Karpas-422 (cell line): ENCODE measurements around the gene ANTXR1. TPM values are rescaled to one million over a fixed set of nuclear protein-coding genes. Genes with fewer than 3 reads are reported as not detected.

Experiments used
- DNase-seq: peaks from one replicate; pipeline ENCODE4 v3.0.0-alpha.2; 2015
- H2AFZ ChIP-seq: fragments of 200-600 bp; sonication (generic); 2 replicates; pipeline ENCODE4 v1.6.1; 2014; ENCODE audit warnings: antibody characterized with exemption, low read length, mixed read lengths
- H3K27ac ChIP-seq: fragments of 200-600 bp; sonication (generic); 2 replicates; pipeline ENCODE4 v1.5.1; 2014; ENCODE audit warnings: mild to moderate bottlenecking, low read length, moderate library complexity
- H3K27me3 ChIP-seq: fragments of 200-600 bp; sonication (generic); 2 replicates; pipeline ENCODE4 v1.6.1; 2014; ENCODE audit warnings: low read length, mixed read lengths
- H3K36me3 ChIP-seq: fragments of 200-600 bp; sonication (generic); 2 replicates; pipeline ENCODE4 v1.6.1; 2014; ENCODE audit warnings: low read length, mixed read lengths; ENCODE audit not compliant: insufficient read depth
- H3K4me1 ChIP-seq: fragments of 200-600 bp; sonication (generic); 2 replicates; pipeline ENCODE4 v1.6.1; 2014; ENCODE audit warnings: mild to moderate bottlenecking, low read length, mixed read lengths
- H3K4me2 ChIP-seq: fragments of 200-600 bp; sonication (generic); 2 replicates; pipeline ENCODE4 v1.6.1; 2014; ENCODE audit warnings: low read length, low read depth, mild to moderate bottlenecking; ENCODE audit not compliant: poor library complexity, severe bottlenecking
- H3K4me3 ChIP-seq: fragments of 200-600 bp; sonication (generic); 2 replicates; pipeline ENCODE4 v1.5.1; 2014; ENCODE audit warnings: mild to moderate bottlenecking, antibody characterized with exemption, low read length, mixed read lengths
- H3K79me2 ChIP-seq: fragments of 200-600 bp; sonication (generic); 2 replicates; pipeline ENCODE4 v1.6.1; 2014; ENCODE audit warnings: mild to moderate bottlenecking, low read length, mixed read lengths
- H3K9ac ChIP-seq: fragments of 200-600 bp; sonication (generic); 2 replicates; pipeline ENCODE4 v1.6.0; 2014; ENCODE audit warnings: low read length
- H3K9me2 ChIP-seq: fragments of 200-600 bp; sonication (generic), shearing (Covaris generic); replicated peaks from 2 replicates; pipeline ENCODE4 v1.6.0; 2014; ENCODE audit warnings: mild to moderate bottlenecking, low read length, moderate library complexity; ENCODE audit not compliant: insufficient read depth
- H3K9me3 ChIP-seq: fragments of 300-700, 200-600 bp; sonication (generic); 2 replicates; pipeline ENCODE4 v1.6.1; 2014; ENCODE audit warnings: low read length, mixed read lengths
- H4K20me1 ChIP-seq: fragments of 200-600 bp; sonication (generic); 2 replicates; pipeline ENCODE4 v1.6.1; 2014; ENCODE audit warnings: mild to moderate bottlenecking, antibody characterized with exemption, low read length, low read depth; ENCODE audit not compliant: insufficient read depth
- total RNA-seq: library from RNA; depleted of rRNA; stranded (reverse); fragments of >200 nt; shearing (Covaris generic); gene quantifications from 2 replicates; pipeline ENCODE4 v1.2.3, GENCODE V29; 2014; ENCODE audit warnings: low replicate concordance

Gene ANTXR1
- total RNA-seq, 1 experiment from 2014 or later: not detected

DNA sequence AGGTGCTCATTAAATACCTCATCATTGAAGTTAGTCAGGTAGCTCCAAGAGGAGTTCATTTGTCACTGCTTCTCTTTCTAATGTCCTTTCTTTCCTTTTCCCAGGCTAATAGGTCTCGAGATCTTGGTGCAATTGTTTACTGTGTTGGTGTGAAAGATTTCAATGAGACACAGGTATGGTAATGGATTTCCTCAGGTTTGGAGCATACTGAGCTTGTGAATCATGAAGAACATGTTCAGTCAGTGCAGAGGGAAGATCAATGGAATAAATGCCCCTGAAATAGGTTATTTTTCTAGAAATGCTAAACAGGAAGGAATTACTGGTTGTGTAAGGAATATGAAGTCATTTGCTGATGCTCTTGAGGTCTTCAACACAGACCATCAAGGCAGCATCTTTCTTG is 62.5 kb downstream of the ANTXR1 start:
- Histone ChIP-seq H3K9me2 (no peaks in the 10 kb centered on the region), H3K79me2 (no peaks in the 10 kb centered on the region), H3K9ac (no peak overlapping the region), H3K4me3 (no peak overlapping the region), H3K4me1 (no peaks in the 10 kb centered on the region), H4K20me1 (no peaks in the 10 kb centered on the region), H3K4me2 (no peak overlapping the region), H3K36me3 (no peaks in the 10 kb centered on the region), H2AFZ (no peak overlapping the region), H3K27me3 (peaks cover 3% of the 10 kb centered on the region; the same call in 1 of the 2 replicates), H3K27ac (no peak overlapping the region), H3K9me3 (no peaks in the 10 kb centered on the region)
- no peak for DNase-seq

DNA sequence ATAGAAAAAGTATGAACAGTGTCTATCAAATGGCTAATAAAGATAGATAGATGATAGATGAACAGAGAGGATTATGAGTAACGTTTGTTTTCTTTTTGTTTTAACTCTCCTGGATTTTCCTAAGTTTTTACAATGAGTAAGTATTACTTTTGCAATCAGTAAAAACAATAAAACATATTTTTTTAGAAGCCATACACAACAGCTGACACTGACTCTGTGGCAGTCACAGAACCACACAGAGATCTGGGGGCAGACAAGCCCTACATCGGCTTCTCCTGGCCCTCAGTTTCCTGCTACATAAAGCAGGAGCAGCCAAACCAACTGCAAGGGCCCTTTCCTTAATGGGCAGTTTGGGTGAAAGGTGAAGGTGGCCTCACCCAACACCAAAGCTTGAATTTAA is 63.6 kb downstream of the ANTXR1 start:
- no peak overlapping the region for H2AFZ ChIP-seq
- H3K9me2 ChIP-seq: no peaks in the 10 kb centered on the region
- DNase-seq: no peak
- H3K36me3 ChIP-seq: no peaks in the 10 kb centered on the region
- no peak overlapping the region for H3K4me3 ChIP-seq
- H3K9me3 ChIP-seq: no peaks in the 10 kb centered on the region
- H3K27me3 ChIP-seq: peaks cover 3% of the 10 kb centered on the region; the same call in 1 of the 2 replicates
- no peak overlapping the region for H3K9ac ChIP-seq
- no peaks in the 10 kb centered on the region for H3K4me1 ChIP-seq
- H3K79me2 ChIP-seq: no peaks in the 10 kb centered on the region
- no peak overlapping the region for H3K27ac ChIP-seq
- no peak overlapping the region for H3K4me2 ChIP-seq
- H4K20me1 ChIP-seq: no peaks in the 10 kb centered on the region

DNA sequence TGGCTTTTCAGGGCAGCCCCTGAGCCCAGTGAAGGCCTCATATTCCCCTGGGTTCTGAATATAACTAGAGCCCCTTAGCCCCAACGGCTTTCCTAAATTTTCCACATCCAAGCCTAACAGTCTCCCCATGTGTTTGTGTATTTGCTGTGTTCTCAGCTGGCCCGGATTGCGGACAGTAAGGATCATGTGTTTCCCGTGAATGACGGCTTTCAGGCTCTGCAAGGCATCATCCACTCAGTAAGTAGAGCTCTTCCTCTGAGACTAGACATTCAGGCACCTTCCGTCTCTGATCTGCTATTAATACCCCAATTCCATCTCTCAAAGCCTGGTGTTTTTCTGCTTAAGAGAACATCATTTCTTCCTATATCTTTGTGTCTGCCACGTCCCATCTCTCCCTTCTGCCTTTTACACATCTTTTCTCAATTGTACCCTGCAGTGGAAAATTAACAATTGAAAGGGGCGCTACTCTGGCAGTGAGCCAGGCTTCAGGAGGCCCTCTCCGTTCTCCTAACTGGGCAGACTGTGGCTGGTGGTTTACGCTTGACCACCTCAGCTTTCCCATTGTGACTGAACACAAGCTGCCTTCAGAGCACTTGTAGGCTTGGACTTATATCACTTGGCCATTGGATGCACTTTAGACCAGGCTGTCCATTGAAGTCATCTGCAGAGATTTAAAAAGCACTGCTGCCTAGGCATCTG is 64.4 kb downstream of the ANTXR1 start:
- H3K27ac ChIP-seq: no peak overlapping the region
- H3K79me2 ChIP-seq: no peaks in the 10 kb centered on the region
- no peak overlapping the region for H3K4me2 ChIP-seq
- H3K4me3 ChIP-seq: no peak overlapping the region
- H3K4me1 ChIP-seq: no peaks in the 10 kb centered on the region
- H3K36me3 ChIP-seq: no peaks in the 10 kb centered on the region
- no peaks in the 10 kb centered on the region for H4K20me1 ChIP-seq
- H3K27me3 ChIP-seq: peaks cover 3% of the 10 kb centered on the region; the same call in 1 of the 2 replicates
- no peak for DNase-seq
- H2AFZ ChIP-seq: no peak overlapping the region
- H3K9me3 ChIP-seq: no peaks in the 10 kb centered on the region
- no peak overlapping the region for H3K9ac ChIP-seq
- no peaks in the 10 kb centered on the region for H3K9me2 ChIP-seq

DNA sequence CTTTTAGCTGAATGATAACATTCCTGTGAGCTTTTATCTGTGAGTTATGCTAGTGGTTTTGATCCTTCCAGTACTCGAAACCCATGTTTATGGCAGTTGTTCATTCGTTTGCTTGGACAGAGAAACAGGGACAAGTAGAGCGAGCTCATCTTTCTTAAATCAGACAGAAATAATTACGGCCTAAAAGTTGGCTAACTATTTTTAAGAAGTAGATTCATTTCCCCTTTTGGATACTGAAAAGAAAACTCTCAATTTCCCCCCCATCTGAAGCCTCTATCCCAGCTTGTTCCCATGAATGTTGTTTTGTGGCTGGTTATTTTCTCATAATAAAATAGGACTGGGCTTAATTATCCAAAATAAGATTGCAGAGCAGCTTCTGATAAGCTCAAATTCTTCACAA is 67.1 kb downstream of the ANTXR1 start:
- no peak overlapping the region for H3K9ac ChIP-seq
- no peaks in the 10 kb centered on the region for H4K20me1 ChIP-seq
- DNase-seq: no peak
- no peak overlapping the region for H3K4me2 ChIP-seq
- peaks cover 3% of the 10 kb centered on the region; the same call in 1 of the 2 replicates for H3K27me3 ChIP-seq
- H3K9me2 ChIP-seq: no peaks in the 10 kb centered on the region
- no peak overlapping the region for H3K27ac ChIP-seq
- H3K36me3 ChIP-seq: no peaks in the 10 kb centered on the region
- H3K4me1 ChIP-seq: no peaks in the 10 kb centered on the region
- no peak overlapping the region for H3K4me3 ChIP-seq
- H3K79me2 ChIP-seq: no peaks in the 10 kb centered on the region
- no peaks in the 10 kb centered on the region for H3K9me3 ChIP-seq
- no peak overlapping the region for H2AFZ ChIP-seq

DNA sequence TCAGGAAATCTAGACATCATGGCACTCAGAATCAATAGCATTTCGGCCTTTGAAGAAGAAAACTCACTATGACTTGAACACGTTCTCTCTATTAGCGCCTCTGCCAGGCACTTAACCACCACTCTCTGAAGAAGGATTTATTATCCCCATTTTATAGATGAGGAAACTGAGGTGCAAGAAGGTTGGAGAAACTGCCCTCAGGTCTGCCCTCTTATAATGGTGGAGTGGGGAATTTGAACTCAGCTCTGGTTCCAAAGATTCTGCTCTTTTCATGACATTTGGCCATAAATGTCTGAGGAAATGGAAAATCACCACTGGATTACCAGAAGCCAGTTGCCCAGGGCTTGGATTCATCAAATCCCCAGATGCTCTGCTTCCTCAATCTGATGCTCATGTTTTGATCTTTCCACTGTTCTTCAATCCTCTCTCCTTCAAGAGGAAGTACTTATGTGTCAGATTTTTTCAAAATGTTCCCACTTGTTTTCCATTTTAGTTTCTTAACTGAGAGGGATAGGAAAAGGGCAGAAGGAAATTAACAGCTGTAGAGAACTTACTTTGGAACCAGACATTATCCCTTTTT is 68.1 kb downstream of the ANTXR1 start:
- Histone ChIP-seq H3K4me3 (no peak overlapping the region), H3K36me3 (no peaks in the 10 kb centered on the region)

DNA sequence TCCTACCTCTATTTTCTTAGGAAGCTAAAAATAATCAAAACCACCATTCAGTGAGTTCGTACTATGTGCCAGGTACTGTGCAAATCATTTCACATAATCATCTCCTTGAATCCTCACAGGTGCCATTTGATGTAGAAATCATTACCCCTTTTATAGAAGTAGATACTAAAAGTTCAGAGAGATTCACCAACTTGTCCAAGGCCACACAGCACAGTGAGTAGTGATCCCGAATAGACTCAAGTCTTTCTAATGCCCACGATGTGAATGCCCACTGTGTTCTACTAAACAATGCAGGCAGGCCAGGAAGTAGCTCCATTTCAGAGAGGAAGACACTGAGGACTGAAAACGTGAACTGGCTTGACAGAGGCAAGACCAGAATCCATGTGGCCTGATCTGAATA is 68.8 kb downstream of the ANTXR1 start:
- no peaks in the 10 kb centered on the region for H4K20me1 ChIP-seq
- no peak overlapping the region for H3K4me2 ChIP-seq
- H3K9me3 ChIP-seq: no peaks in the 10 kb centered on the region
- no peak for DNase-seq
- no peak overlapping the region for H3K9ac ChIP-seq
- no peaks in the 10 kb centered on the region for H3K36me3 ChIP-seq
- no peak overlapping the region for H3K27ac ChIP-seq
- no peak overlapping the region for H2AFZ ChIP-seq
- no peaks in the 10 kb centered on the region for H3K79me2 ChIP-seq
- H3K9me2 ChIP-seq: no peaks in the 10 kb centered on the region
- H3K4me1 ChIP-seq: no peaks in the 10 kb centered on the region
- H3K4me3 ChIP-seq: no peak overlapping the region
- H3K27me3 ChIP-seq: no peaks in the 10 kb centered on the region

More for the DNA sequence above, 68.1 kb downstream of the ANTXR1 start:
- Histone ChIP-seq H2AFZ (no peak overlapping the region), H3K4me1 (no peaks in the 10 kb centered on the region), H3K9ac (no peak overlapping the region), H3K27ac (no peak overlapping the region), H4K20me1 (no peaks in the 10 kb centered on the region), H3K4me2 (no peak overlapping the region), H3K9me3 (no peaks in the 10 kb centered on the region), H3K27me3 (no peaks in the 10 kb centered on the region), H3K9me2 (no peaks in the 10 kb centered on the region), H3K79me2 (no peaks in the 10 kb centered on the region)
- DNase-seq: no peak

DNA sequence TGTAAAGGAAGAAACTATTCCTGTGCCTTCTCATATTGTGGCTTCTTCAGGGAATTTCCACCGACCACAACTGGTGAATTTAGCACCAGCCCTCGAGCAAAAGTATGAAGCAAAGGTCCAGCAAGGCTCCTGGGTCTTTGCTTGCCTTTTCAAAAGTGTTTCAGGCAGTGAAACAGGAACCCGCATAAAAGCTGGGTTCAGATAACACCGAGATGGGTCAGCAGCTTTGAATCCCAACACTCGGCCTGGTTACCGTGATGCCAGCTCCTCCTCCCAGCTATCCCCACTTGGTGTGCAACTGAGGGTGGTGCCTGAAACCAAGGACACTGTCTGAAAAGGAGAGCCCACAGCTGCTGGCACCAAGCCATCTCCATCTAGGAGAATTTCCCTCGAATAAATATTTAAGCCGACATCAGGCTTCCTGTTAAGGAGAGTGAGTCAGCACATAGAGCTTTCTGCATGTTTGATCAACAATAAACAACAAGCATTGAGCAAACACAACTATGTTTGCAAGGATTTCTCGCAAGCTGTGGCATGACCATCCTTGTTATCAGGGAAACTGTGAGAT is 69.5 kb downstream of the ANTXR1 start:
- H3K27me3 ChIP-seq: no peaks in the 10 kb centered on the region
- no peaks in the 10 kb centered on the region for H3K36me3 ChIP-seq
- no peak overlapping the region for H2AFZ ChIP-seq
- H3K4me1 ChIP-seq: no peaks in the 10 kb centered on the region
- DNase-seq: no peak
- H3K4me3 ChIP-seq: no peak overlapping the region
- H3K9me3 ChIP-seq: no peaks in the 10 kb centered on the region
- H3K27ac ChIP-seq: no peak overlapping the region
- H3K9me2 ChIP-seq: no peaks in the 10 kb centered on the region
- H3K4me2 ChIP-seq: no peak overlapping the region
- H3K79me2 ChIP-seq: no peaks in the 10 kb centered on the region
- H3K9ac ChIP-seq: no peak overlapping the region
- H4K20me1 ChIP-seq: no peaks in the 10 kb centered on the region

DNA sequence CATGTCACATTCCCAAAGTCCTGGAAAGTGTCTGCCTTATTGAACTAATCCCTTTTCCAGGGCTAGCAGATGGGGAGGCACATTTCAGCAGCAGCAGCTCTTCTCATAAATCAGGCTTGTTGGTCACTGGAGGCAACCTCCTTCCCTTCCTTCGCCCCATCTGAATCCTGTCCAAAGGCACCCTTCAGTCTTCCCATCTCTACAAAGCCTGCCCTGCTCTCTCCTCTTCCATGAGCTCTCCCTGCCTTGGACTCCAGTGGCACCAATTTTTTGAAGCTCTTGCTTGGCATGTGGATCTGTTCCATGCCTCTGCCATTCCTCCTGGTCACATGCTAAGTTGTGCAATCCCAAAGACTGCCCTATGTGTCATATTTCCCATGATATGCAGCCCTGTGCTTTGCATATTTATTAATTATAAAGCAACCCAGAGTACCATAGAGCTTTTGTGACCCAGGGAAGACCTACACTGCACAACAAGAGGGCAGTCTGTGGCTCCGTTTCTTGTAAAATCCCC is 70.3 kb downstream of the ANTXR1 start:
- DNase-seq: no peak
- no peaks in the 10 kb centered on the region for H3K36me3 ChIP-seq
- H2AFZ ChIP-seq: no peak overlapping the region
- no peaks in the 10 kb centered on the region for H3K27me3 ChIP-seq
- H3K79me2 ChIP-seq: no peaks in the 10 kb centered on the region
- no peak overlapping the region for H3K4me3 ChIP-seq
- H3K4me2 ChIP-seq: no peak overlapping the region
- H3K9me2 ChIP-seq: no peaks in the 10 kb centered on the region
- no peaks in the 10 kb centered on the region for H4K20me1 ChIP-seq
- no peak overlapping the region for H3K9ac ChIP-seq
- H3K4me1 ChIP-seq: no peaks in the 10 kb centered on the region
- H3K27ac ChIP-seq: no peak overlapping the region
- H3K9me3 ChIP-seq: no peaks in the 10 kb centered on the region
